ENCODE measurements around the gene PROCA1.

Gene PROCA1

GRCh38 chr17:28747801-28748750 is 36.4 kb upstream of the PROCA1 start:
- ChIA-PET CTCF (interaction anchor here (0.6 to 17.9 kb wide), 7 partner anchors 8 to 202 kb away, joined by 3 to 603 read pairs (median 6); partner anchors contain the start of genes FLOT2, NEK8, RPL23A and TLCD1), POLR2A (interaction anchor here (1.4 to 13.2 kb wide), 2 partner anchors 21 to 201 kb away, joined by 5 to 174 read pairs; partner anchors contain the start of genes NEK8 and TLCD1)
- H3K4me3 ChIP-seq (ENCODE audit: low read depth, low read length), result no peak overlapping the region
- TF ChIP-seq, protein P1, sequence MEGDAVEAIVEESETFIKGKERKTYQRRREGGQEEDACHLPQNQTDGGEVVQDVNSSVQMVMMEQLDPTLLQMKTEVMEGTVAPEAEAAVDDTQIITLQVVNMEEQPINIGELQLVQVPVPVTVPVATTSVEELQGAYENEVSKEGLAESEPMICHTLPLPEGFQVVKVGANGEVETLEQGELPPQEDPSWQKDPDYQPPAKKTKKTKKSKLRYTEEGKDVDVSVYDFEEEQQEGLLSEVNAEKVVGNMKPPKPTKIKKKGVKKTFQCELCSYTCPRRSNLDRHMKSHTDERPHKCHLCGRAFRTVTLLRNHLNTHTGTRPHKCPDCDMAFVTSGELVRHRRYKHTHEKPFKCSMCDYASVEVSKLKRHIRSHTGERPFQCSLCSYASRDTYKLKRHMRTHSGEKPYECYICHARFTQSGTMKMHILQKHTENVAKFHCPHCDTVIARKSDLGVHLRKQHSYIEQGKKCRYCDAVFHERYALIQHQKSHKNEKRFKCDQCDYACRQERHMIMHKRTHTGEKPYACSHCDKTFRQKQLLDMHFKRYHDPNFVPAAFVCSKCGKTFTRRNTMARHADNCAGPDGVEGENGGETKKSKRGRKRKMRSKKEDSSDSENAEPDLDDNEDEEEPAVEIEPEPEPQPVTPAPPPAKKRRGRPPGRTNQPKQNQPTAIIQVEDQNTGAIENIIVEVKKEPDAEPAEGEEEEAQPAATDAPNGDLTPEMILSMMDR (IDR thresholded peaks at IDR 0.05; ENCODE audit: insufficient read depth, low read length, missing control alignments), result no peak
- DNase-seq (ENCODE audit: low read depth, low spot score), result no peak

- no peak for DNase-seq (ENCODE audit: low read depth, low spot score)
- CTCF ChIA-PET, result interaction anchor here (0.6 to 17.9 kb wide), 7 partner anchors 9 to 206 kb away, joined by 3 to 603 read pairs (median 4); partner anchors contain the start of genes NEK8, RPL23A and TLCD1
- TF ChIP-seq, protein P1 (IDR thresholded peaks at IDR 0.05; ENCODE audit: insufficient read depth, low read length, missing control alignments), result no peak
- POLR2A ChIA-PET, result interaction anchor here (1.4 to 13.2 kb wide), 2 partner anchors 20 to 202 kb away, joined by 5 to 174 read pairs; partner anchors contain the start of genes NEK8 and TLCD1
- no peak overlapping the region for H3K4me3 ChIP-seq (ENCODE audit: low read depth, low read length)
Measured at GRCh38 chr17:28747051-28747691, 35.5 kb upstream of the PROCA1 start.

- ChIA-PET CTCF (interaction anchor here (1.0 to 17.9 kb wide), 5 partner anchors 18 to 207 kb away, joined by 3 to 603 read pairs (median 6); partner anchors contain the start of genes NEK8, RPL23A and TLCD1), POLR2A (interaction anchor here (1.4 to 13.2 kb wide), 2 partner anchors 19 to 203 kb away, joined by 5 to 174 read pairs; partner anchors contain the start of genes NEK8 and TLCD1)
- TF ChIP-seq, protein P1 (IDR thresholded peaks at IDR 0.05; ENCODE audit: insufficient read depth, low read length, missing control alignments), result no peak
- DNase-seq (ENCODE audit: low read depth, low spot score), result no peak
- peak overlapping the region; percentile 93 for H3K4me3 ChIP-seq (ENCODE audit: low read depth, low read length)
Measured at GRCh38 chr17:28746611-28747050, 34.9 kb upstream of the PROCA1 start.

DNA sequence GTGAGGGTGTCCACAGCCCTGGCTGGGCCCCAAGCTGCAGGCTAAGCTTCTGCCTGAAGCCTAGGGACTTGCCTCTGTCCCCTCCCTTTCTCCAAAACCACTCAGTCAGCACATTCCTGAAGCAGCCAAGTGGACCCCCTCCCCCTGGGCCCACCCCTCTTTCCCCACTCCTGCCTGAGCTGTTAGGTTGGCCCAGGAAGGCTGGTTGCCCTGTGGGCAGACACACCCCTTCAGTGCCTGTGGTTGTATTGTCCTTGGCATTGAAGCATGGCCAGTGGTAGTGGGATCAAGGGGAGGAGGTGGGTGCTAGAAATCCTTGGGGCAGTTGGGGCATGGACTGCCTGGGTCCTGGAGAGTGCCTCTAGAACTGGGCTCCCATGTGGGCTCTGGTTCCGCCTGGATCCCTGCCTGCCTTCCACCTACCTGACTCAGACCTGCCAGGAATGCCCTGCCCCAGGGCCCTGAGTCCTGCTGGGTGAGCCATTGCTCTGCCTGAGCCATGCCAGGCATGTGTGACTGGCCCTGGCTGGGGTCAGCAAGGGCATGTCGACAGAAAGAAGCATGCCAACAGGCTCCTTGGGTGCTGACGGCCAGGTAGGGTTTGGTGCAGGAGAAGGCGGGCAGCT is 34.2 kb upstream of the PROCA1 start:
- H3K4me3 ChIP-seq (ENCODE audit: low read depth, low read length), result peak overlapping the region; percentile 93
- DNase-seq (ENCODE audit: low read depth, low spot score), result no peak
- ChIA-PET CTCF (interaction anchor here (1.3 to 17.9 kb wide), 5 partner anchors 7 to 208 kb away, joined by 4 to 603 read pairs (median 16); partner anchors contain the start of genes NEK8, RPL23A and TLCD1), POLR2A (interaction anchor here (1.1 to 13.2 kb wide), 4 partner anchors 9 to 26 kb away, joined by 3 to 174 read pairs (median 4); partner anchors contain the start of genes NEK8, RPL23A and TLCD1)
- TF ChIP-seq, protein P1 (IDR thresholded peaks at IDR 0.05; ENCODE audit: insufficient read depth, low read length, missing control alignments), result no peak

DNA sequence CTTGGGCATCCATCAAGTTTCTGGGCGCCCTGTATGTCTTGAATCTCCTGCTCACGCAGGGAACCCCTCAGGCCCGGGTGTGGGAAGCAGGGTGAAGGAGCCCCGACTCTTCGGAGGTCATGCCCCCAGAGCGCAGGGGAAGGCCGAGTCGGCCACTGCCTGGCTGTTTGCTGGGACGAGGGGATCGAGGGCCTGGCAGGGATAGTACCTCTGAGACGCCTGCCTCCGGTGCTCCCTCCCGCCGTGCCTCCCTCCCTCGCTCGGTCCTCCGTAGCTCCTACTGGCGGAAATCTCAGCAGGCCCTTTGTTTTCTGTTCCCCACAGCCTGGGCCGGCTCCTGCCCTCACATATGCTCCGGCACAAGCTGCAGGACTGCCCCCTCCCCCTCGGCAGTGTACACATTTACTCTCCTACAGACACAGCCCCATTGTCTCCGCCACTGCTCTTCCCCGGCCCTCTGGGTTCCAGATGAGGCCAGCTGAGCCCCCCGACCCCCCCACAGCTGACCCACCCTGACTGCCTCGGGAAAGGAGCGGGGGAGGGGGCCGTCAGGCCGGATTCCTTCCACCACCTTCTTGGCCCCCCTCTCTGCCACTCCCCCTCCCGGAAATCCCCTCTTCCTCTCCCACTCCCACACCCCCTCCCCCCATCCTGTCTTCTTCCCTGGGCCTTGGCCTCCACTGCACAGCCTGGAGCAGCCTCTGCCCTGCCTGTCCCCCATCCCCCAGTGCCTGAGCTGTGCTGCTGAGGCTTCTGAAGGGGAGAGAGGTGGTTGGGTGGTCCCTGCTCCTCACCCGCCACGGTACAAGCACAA is 33.5 kb upstream of the PROCA1 start:
- ChIA-PET CTCF (interaction anchor here (1.4 to 17.9 kb wide), 5 partner anchors 8 to 372 kb away, joined by 3 to 603 read pairs (median 16); partner anchors contain the start of genes NEK8, RPL23A and TLCD1), POLR2A (interaction anchor here (1.1 to 13.2 kb wide), 5 partner anchors 9 to 121 kb away, joined by 3 to 174 read pairs (median 4); partner anchors contain the start of genes NEK8, RPL23A and TLCD1)
- TF ChIP-seq, protein P1 (IDR thresholded peaks at IDR 0.05; ENCODE audit: insufficient read depth, low read length, missing control alignments), result no peak
- H3K4me3 ChIP-seq (ENCODE audit: low read depth, low read length), result peak overlapping the region; percentile 93
- no peak for DNase-seq (ENCODE audit: low read depth, low spot score)
